OCI-LY1 (cell line): ENCODE measurements around the gene DNLZ.

Experiments
- CTCF ChIP-seq: fragments of 200-600 bp; sonication (generic), shearing (Covaris generic); IDR thresholded peaks from 2 replicates; pipeline ENCODE4 v1.5.1; 2017; ENCODE audit warnings: mild to moderate bottlenecking, antibody characterized with exemption, low read length, moderate library complexity, mixed read lengths
- EZH2 ChIP-seq: fragments of 200-600 bp; sonication (generic), shearing (Covaris generic); IDR thresholded peaks from 2 replicates; pipeline ENCODE4 v1.8.0; 2017; ENCODE audit warnings: borderline replicate concordance, mixed run types, mild to moderate bottlenecking, antibody characterized with exemption, low read length, moderate library complexity, mixed read lengths

GRCh38 chr9:136372561-136373299, 9.2 kb upstream of the DNLZ start:
- TF ChIP-seq CTCF (no peak), EZH2 (no peak)
